Panc1 (cell line): ENCODE results near the gene SGMS1. TPM values are rescaled to one million over a fixed set of nuclear protein-coding genes. Genes with fewer than 3 reads are reported as not detected.

Experiments used
- ATAC-seq: fragments of 200-7000 bp; cut with Tn5 transposase; 2 replicates; pipeline ENCODE4 v1.9.1; 2020; ENCODE audit warnings: mild to moderate bottlenecking, moderate library complexity
- BruUV-seq: library from RNA; stranded (reverse); fragments of 400-500 nt; replicated peaks from 2 replicates; lab custom pipeline; 2021; lab: Mats Ljungman, UMichigan
- CTCF ChIA-PET: fragments of 300-600 bp; sonication (Branson Sonifier 250); formaldehyde crosslinking; loops from one replicate; lab custom pipeline; 2022; ENCODE audit warnings: antibody characterized with exemption; lab: Charles Lee
- POLR2A ChIA-PET: fragments of 300-600 bp; sonication (Branson Sonifier 250); formaldehyde crosslinking; loops from one replicate; lab custom pipeline; 2022; ENCODE audit warnings: antibody characterized with exemption; lab: Charles Lee
- DNase-seq: peaks from one replicate; pipeline ENCODE4 v3.0.0-alpha.2; 2010; ENCODE audit warnings: low read depth, low spot score
- H3K27ac ChIP-seq: 2 replicates; pipeline ENCODE4 v1.5.1; 2011; ENCODE audit warnings: mild to moderate bottlenecking, low read length, inconsistent platforms
- H3K27me3 ChIP-seq: fragments of 200-500 bp; sonication (Bioruptor generic); 2 replicates; pipeline ENCODE4 v1.6.0; 2014; ENCODE audit warnings: low read length, inconsistent platforms; ENCODE audit not compliant: control insufficient read depth, insufficient read depth
- H3K36me3 ChIP-seq: fragments of 200-500 bp; sonication (Bioruptor generic); 2 replicates; pipeline ENCODE4 v1.5.1; 2014; ENCODE audit warnings: inconsistent platforms, mild to moderate bottlenecking, low read length, moderate library complexity; ENCODE audit not compliant: control insufficient read depth, insufficient read depth
- H3K4me1 ChIP-seq: 2 replicates; pipeline ENCODE4 v1.5.1; 2011; ENCODE audit warnings: inconsistent platforms, mild to moderate bottlenecking, low read length, moderate library complexity; ENCODE audit not compliant: control insufficient read depth, insufficient read depth
- H3K4me3 ChIP-seq, 2 experiments: 2 replicates each; pipeline ENCODE4 v1.5.1; 2011 to 2012; ENCODE audit warnings: low read depth in 2 of 2, low read length in 2 of 2, mild to moderate bottlenecking in 2 of 2, inconsistent platforms in 1 of 2, moderate library complexity in 1 of 2
- H3K9me3 ChIP-seq: fragments of 200-500 bp; sonication (Bioruptor generic); 2 replicates; pipeline ENCODE4 v1.5.1; 2014; ENCODE audit warnings: low read depth, mild to moderate bottlenecking, inconsistent platforms, low read length, moderate library complexity; ENCODE audit not compliant: control insufficient read depth, insufficient read depth
- CTCF ChIP-seq: fragments of 450-650 bp; IDR thresholded peaks from 2 replicates; pipeline ENCODE4 v1.5.1; 2017; ENCODE audit warnings: mild to moderate bottlenecking
- POLR2AphosphoS5 ChIP-seq: IDR thresholded peaks from 2 replicates; pipeline ENCODE4 v1.6.1; 2012; ENCODE audit warnings: mild to moderate bottlenecking, low read depth, low read length, moderate library complexity
- REST ChIP-seq, 2 experiments: IDR thresholded peaks; 2 replicates each; pipeline ENCODE4 v1.6.1; 2011 to 2012; ENCODE audit warnings: low read depth in 2 of 2, control low read depth in 1 of 2, low read length in 1 of 2, mild to moderate bottlenecking in 1 of 2, moderate library complexity in 1 of 2; ENCODE audit not compliant: insufficient read depth in 1 of 2
- SIN3A ChIP-seq: IDR thresholded peaks from 2 replicates; pipeline ENCODE4 v1.6.1; 2012; ENCODE audit warnings: low read depth, mild to moderate bottlenecking, low read length, moderate library complexity, borderline replicate concordance; ENCODE audit not compliant: insufficient read depth
- TCF7L2 ChIP-seq: IDR thresholded peaks from 2 replicates; pipeline ENCODE4 v1.6.1; 2011; ENCODE audit warnings: mild to moderate bottlenecking, low read depth, low read length, inconsistent platforms
- in situ Hi-C: cut with HindIII; loops from 2 replicates; pipeline ENCODE4 v1.10.0; 2016; ENCODE audit warnings: low sequenced_read_pairs, low pct_unique_long_range_greater_than_20kb
- intact Hi-C: fragments of 100-400 bp; cut with micrococcal nuclease; formaldehyde crosslinking; loops from one replicate; pipeline ENCODE4 v1.10.0; 2022; ENCODE audit not compliant: unreplicated experiment
- total RNA-seq: library from RNA; stranded (reverse); gene quantifications from one replicate; pipeline ENCODE4 v1.2.1, GENCODE V29; 2021; ENCODE audit not compliant: unreplicated experiment

Gene SGMS1
- total RNA-seq, 1 experiment from 2014 or later = 22.0 TPM

GRCh38 chr10:50541317-50541716, 82.4 kb downstream of the SGMS1 start:
- no peaks in the 10 kb centered on the region for H3K9me3 ChIP-seq
- ATAC-seq = no peak
- POLR2A ChIA-PET = no interaction called here
- H3K27ac ChIP-seq = no peak overlapping the region
- H3K36me3 ChIP-seq = no peaks in the 10 kb centered on the region
- BruUV-seq = no TSS peak
- H3K4me3 ChIP-seq = no peak overlapping the region
- DNase-seq = no peak
- no peaks in the 10 kb centered on the region for H3K27me3 ChIP-seq
- intact Hi-C loops (no loop called here), in situ Hi-C loops (no loop called here)
- TF ChIP-seq TCF7L2 (no peak), REST (IDR thresholded peaks at IDR 0.05; ENCODE audit: insufficient read depth in 1 of 2, low read depth in 2 of 2, low read length in 1 of 2) (no peak), SIN3A (no peak), CTCF (no peak), POLR2AphosphoS5 (no peak)
- H3K4me1 ChIP-seq = no peaks in the 10 kb centered on the region
- CTCF ChIA-PET = interaction anchor here (0.6 kb wide), 1 partner anchor 96 kb away, joined by 5 read pairs; no protein-coding TSS in a partner anchor

DNA sequence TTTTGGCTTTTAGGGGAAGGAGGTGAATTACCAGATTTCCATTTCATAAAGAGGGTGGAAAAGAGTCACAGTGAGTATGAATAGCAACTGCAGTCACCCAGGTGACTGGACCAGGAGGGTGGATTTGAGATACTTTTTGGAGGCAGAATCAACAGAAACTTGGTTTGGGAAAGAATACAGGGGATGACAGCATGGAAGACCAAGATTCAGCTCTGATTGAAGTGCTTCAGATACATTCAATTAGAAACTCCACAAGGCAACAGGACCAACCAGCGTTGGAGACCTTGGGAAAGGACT, 83.0 kb downstream of the SGMS1 start:
- BruUV-seq = no TSS peak
- H3K27ac ChIP-seq = no peak overlapping the region
- no peaks in the 10 kb centered on the region for H3K9me3 ChIP-seq
- no peaks in the 10 kb centered on the region for H3K4me1 ChIP-seq
- ChIA-PET CTCF (interaction anchor here (0.6 kb wide), 1 partner anchor 96 kb away, joined by 5 read pairs; no protein-coding TSS in a partner anchor), POLR2A (no interaction called here)
- no peak overlapping the region for H3K4me3 ChIP-seq
- no peaks in the 10 kb centered on the region for H3K36me3 ChIP-seq
- no peaks in the 10 kb centered on the region for H3K27me3 ChIP-seq
- TF ChIP-seq POLR2AphosphoS5 = no peak
- no peak for TF ChIP-seq REST (IDR thresholded peaks at IDR 0.05; ENCODE audit: insufficient read depth in 1 of 2, low read depth in 2 of 2, low read length in 1 of 2)
- TF ChIP-seq SIN3A = no peak
- no peak for TF ChIP-seq TCF7L2
- TF ChIP-seq CTCF = no peak
- DNase-seq = no peak
- intact Hi-C loops = no loop called here
- ATAC-seq = no peak
- in situ Hi-C loops = no loop called here
